NB4 (cell line): ENCODE data around the gene ZFHX3.

Experiments
- CTCF ChIP-seq: IDR thresholded peaks from one replicate; pipeline ENCODE4 v1.5.1; 2012; ENCODE audit warnings: low read depth, low read length
- MAX ChIP-seq: IDR thresholded peaks from 2 replicates; pipeline ENCODE4 v1.6.1; 2011; ENCODE audit warnings: low read depth, low read length
- POLR2A ChIP-seq: IDR thresholded peaks from 2 replicates; pipeline ENCODE4 v1.6.1; 2011; ENCODE audit warnings: mild to moderate bottlenecking; ENCODE audit not compliant: insufficient read length; ENCODE audit errors: extremely low read depth

- no peak for TF ChIP-seq CTCF
- TF ChIP-seq POLR2A, result no peak
- TF ChIP-seq MAX, result no peak
Observed at GRCh38 chr16:73066927-73067670, 19.2 kb upstream of the ZFHX3 start.
